GM18517 (cell line): ENCODE measurements around the gene HAGHL.

Experiments
- ATAC-seq: cut with Tn5 transposase; IDR thresholded peaks from one replicate; pipeline ENCODE4 v1.9.1; 2021; ENCODE audit warnings: mild to moderate bottlenecking, moderate library complexity; ENCODE audit not compliant: unreplicated experiment

Gene HAGHL

DNA sequence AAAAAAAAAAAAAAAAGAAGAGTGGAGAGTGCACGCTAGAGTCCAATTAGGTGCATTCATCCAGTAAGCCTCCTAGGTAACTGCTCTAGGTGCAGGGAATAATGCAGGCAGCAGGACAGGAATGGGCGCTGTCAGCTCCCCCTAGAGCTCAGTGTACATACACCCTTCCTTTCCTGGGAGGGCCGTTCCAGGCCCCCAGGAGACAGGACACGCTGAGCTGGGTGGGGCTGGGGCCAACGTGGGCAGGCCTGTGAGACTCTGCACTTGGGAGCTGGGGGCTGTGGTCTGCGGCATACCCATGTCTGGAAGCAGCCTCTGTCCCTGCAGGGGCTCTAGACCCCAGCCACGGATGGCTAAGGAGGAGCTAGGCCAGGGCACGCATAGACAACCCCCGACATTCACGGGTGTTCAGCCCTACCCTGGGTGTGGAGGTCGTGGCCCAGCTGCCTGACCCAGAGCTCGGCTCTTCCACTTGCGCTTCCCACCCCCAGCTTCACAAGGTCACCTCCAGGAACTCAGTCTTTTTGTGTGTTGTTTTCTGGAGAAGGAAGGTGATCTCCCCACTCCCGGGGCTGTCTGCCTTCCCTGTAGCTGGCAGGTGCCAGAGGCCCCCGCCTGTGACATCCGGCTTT lies 7.0 kb upstream of the HAGHL start:
- peak; percentile 22 for ATAC-seq

- peak; percentile 10 for ATAC-seq
Measured at GRCh38 chr16:720447-720989, 6.4 kb upstream of the HAGHL start.

DNA sequence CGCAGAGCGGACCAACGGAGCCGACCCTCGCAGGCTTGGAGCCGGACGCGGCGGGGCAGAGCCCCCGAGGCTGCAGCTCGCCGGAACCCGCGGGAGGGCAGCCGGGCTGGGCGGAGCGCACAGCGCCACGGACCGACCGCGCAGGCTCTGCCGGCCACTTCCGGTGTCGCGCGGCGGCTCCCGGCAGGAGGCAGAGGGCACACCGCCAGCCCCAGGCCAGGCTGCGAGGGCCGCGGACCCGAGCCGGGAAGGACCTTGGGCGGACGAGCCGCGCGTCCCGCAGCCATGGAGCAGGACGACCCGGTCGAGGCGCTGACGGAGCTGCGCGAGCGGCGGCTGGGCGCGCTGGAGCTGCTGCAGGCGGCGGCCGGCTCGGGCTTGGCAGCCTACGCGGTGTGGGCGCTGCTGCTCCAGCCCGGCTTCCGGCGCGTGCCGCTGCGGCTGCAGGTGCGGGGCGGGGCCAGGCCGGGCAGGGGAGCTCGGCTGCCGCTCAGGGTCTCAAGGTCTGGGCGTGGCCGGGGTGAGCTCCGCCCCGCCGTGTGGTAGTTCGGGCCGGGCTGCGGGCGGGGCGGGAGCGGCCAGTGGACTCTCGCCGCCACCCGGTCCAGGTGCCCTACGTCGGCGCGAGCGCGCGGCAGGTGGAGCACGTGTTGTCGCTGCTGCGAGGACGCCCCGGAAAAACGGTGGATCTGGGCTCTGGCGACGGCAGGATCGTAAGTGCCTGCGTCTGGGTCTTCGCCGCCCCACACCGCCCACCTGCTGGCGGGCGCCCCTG lies 5.7 kb upstream of the HAGHL start, which contains the start of gene ANTKMT:
Gene ANTKMT (plus strand): TSS at position 157 of the 775 bp plus-strand sequence. CDS start 129 bp downstream, at position 286.
- peak; percentile 67 for ATAC-seq

DNA sequence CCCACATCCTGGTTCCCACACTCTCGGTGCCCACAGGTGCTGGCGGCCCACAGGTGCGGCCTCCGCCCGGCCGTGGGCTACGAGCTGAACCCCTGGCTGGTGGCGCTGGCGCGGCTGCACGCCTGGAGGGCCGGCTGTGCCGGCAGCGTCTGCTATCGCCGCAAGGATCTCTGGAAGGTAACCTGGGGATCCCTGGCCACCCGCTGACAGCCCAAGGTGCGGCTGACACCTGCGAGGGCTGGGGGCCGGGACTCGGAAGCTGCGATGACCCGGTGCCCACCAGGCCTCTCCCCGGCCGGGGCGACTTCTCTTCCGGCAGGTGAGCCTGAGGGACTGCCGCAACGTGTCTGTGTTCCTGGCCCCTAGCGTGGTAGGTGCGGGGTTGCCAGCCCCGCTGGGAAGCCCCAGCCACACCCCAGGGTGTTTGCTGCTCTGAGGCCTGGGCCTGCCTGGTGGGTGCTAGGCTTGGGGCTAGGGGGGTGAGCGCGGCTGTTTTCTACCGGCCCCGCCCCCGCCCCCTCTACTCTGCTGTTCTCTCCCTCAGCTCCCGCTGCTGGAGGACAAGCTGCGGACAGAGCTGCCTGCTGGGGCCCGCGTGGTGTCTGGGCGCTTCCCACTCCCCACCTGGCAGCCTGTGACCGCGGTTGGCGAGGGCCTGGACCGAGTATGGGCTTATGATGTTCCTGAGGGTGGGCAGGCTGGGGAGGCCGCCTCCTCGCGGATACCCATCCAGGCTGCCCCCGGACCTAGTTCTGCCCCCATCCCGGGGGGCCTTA lies 5.0 kb upstream of the HAGHL start:
- no peak for ATAC-seq

DNA sequence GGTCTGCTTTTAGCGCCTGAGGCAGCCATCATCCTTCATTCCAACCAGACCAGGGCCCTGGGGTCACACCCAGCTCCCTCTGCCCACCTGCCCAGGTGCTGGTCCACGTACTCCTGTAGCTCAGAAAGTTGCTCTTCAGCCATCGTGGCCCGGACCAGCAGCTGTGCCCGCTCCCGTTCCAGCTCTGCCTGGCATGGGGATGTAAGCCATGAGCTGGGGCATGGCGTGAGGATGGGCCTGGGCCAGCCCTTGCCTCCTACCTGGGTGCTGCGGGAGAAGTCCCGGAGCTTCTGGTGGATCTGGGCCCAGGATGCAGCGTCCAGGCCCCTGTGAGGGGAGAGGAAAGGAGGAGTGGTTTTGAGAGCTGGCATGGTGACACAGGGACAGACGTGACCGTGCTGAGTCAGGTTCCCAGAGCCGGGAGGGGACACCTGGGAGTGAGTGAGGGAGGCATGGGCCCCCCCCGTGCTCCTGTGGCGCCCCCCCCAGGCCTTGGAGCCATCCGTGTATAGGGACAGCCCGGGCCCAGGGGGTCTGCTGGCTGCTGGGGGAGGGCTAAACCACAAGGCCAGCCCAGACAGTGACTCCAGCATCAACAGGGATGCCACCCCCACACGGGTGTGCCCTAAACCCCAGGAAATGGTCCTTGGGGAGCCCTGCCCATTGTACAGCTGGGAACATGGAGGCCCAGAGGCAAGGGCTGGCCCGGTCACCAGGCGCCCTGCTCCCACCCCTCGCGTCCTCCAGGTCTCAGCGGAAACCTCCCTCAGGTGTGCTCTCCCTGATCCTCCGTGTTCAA lies 3.9 kb upstream of the HAGHL start:
- no peak for ATAC-seq

- ATAC-seq: no peak
Measured at GRCh38 chr16:723695-724094, 3.2 kb upstream of the HAGHL start.

DNA sequence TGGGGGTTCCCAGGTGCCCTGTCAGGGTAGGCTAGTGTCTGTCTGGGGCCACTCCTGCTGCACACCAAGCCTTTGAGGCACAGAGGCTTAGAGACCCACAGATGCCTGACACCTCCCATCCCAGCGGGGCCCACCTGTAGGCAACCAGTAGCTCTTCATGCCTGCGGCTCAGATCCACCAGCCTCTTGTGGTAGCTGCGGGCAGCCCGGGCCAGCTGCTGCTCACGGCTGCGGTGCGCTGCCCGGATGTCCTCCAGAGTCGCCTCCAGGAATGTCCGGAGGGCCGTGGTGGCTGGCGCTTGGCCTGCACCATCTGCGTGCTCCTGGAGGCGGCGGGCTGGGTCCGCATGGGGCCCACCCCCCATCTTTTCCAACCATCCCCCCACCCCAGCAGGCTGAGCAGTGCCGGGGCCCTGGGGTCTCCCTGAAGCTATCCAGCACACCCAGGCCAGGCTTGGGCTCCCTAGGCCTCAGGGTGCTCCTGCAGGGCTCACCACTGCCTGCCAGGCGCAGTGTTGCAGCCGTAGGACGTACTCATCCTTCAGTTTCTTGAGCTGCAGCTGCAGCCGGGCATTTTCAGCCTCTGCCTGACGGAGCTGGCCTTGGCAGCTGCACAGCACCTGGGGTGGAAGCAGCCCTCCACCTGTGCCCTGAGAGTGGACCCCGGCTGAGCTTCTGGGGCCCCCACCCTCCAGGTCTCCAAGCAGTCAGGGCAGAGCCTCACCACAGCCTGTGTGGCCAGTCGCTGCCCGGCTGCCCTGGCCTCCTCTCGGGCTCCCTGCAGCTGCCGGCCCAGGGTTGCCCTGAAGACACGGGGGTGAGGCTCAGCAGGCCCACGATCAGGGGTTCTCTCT lies 2.5 kb upstream of the HAGHL start:
- ATAC-seq: no peak

GRCh38 chr16:725041-725376 lies 1.9 kb upstream of the HAGHL start:
- ATAC-seq: no peak

DNA sequence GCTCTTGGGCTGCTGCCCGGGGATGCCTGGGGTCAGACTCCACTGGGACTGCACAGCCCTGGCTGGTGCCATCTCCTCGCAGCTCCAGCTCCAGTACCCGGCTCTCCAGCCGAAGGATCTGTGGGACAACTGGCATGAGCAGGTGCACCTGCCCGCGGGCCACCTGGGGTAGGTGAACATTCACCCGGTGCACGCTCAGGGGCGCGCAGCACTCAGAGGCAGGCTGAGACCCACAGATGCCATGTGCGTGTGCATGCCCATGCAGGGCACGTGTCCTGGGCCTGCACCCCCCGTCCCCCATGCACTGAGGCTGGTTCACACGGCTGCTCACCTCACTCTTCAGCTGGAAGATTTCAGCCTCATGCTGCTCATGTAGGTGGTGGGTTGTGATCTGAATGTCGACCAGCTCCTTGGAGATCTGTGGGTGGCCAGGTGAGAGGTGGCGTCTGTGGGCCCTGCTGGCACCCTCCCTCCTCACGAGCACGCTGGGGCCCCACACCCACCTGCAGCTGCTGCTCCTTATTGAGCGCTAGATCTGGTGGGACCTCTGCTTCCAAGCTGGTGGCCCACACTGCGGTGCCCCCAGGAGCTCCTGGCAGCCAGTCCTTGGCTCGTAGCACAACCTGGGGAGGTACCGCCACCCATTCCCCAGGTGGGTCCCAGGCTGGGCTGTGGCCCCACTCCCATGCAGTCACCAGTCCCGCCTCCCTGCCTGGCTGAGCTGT lies 1.3 kb upstream of the HAGHL start:
- ATAC-seq: no peak

DNA sequence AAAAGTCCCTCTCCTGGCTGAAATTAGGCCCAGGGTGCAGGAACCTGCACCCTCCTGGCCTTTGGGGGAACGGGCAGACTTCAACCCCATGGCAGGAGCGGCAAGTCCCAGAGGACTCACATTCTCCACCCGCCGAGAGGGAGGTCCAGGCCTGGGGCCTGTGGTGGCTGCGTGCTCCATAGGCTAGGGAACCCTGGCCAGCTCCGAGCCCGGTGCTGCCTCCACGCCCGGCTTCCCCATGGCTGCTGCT lies 793 bp upstream of the HAGHL start:
- no peak for ATAC-seq

- ATAC-seq: no peak
Measured at GRCh38 chr16:727291-727977, 528 bp downstream of the HAGHL start.

GRCh38 chr16:728131-728889 lies 1.4 kb downstream of the HAGHL start:
- peak; percentile 36 for ATAC-seq

DNA sequence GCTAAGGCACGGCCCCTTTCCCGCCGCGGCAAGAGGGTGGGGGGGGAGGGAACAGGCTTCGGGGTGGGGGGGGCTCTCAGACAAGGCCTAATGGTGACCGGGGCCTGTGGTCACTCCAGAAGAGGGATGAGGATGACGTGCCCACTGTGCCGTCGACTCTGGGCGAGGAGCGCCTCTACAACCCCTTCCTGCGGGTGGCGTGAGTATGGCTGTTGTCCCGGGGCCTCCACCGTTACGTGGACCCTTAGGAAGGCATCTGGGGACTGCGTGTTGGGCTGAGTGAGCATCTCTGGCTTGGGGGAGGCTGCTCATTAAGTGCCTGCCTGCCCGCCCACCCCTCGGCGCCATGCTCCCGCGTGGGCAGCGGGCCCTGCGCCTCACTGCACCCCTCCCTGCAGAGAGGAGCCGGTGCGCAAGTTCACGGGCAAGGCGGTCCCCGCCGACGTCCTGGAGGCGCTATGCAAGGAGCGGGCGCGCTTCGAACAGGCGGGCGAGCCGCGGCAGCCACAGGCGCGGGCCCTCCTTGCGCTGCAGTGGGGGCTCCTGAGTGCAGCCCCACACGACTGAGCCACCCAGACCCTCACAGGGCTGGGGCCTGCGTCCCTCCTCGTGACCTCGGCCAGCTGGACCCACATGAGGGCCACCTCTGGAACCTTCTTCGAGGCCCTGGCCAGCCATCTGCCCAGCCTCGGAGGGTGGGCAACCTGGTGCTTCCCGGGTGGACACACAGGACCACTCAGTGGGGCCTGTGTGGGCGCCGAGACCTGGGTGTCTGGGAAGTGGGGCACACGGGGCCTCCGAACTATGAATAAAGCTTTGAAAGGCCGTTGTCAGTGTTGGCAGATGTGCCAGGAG lies 2.2 kb downstream of the HAGHL start:
- no peak for ATAC-seq

DNA sequence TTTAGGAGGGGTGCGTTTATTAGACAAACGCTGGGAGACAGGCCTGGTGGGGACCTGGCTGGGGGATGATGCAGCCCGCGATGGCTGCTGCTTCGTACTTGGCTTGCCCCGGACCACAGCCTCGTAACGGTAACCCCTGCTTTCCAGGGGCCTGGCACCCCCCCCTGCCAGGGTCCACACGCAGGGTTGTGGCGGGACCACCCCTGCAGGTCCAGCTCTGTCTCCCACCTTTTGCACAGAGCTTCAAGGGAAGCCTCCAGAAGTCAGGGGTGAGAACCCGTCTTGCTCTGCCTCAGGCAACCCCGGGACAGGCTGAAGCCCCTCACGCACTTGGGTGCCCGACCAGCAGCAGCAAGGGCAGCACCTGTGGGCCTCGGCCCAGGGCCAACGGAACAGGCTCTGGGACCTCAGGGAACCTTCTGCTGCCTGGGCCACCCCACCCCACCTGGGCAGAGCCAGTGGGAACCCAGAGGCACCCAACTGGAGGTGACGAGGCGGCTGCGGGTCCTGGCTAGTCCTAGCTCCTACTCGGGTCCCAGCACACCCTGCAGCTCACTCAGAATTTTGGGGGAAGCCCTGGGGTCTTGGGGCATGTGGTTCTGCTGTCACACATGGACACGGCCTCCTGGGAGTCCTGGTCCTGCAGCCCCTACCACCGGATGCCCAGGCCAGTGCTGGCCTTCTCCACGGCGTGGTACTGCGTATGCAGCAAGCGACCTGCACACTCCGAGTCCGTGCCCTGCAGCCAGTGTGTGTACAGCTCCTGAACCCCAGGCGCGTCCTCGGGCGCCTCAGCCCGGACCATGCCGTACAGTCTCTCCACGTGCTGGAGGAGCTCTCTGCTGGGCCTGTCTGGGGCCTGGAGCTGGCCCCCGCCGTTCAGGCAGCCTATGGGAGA lies 3.1 kb downstream of the HAGHL start:
- no peak for ATAC-seq

DNA sequence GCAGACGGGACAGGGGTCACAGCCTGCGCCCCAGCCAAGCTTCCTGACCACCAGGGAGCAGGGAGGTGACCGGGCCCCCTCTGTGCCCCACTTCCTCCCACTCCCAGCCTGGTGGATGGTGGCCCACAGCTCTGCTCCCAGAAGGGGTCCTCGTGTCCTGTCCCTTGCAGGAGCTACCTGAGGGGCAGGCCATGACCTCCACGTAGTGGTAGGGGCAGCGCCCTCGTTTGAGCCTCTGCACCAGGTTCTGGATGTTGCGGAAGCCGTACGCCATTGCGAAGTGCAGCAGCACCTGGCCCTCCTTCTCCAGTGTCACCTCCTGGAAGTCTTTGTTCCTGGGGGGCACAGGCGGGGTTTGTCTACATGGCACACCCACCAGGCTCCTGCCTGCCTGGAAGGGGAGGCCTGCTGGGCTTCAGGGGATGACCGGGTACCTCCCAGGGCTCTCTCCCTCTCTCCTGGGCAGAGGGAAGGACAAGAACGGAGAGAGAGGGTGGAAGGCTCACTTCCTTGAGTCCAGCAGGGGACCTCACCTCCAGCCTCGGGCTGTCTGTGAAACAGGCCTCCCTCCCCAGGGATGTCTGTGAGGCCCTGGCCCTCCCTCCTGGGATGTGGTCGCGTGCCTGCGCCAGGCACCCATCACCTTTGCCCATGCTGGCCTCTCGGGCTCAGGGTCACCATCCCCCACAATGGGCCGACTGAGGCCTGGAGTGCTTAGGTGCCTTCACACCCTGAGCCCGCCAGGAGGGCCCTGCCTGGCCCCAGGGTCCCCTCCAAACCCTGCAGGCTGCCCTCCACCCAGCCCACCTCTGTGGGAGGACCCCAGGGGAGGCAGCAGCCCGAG lies 4.0 kb downstream of the HAGHL start:
- ATAC-seq: no peak
